ENCODE results near the gene LGALS3. TPM values are rescaled to one million over a fixed set of nuclear protein-coding genes. Genes with fewer than 3 reads are reported as not detected.

Gene LGALS3
- total RNA-seq, 1 donor from 2014 or later: 528 TPM

DNA sequence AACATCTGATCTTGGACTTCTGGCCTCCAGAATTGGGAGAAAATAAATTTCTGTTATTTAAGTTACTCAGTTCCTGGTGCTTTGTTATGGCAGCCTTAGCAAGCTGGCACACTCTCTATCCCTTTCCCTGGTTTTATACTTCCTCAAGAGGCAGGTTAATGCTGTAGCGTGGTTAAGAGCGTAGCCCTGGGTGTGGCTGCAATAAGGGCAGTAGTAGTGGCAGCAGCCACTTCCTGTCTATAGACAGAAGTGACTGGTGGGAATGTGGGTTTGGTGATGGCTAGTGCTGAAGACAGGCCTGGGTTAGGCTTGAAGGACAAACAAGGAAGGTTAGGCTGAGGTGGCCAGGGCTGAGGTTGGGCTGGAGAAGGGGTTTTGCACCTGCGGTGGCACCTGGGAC lies 3.6 kb upstream of the LGALS3 start:
- Histone ChIP-seq H3K27me3 (ENCODE audit: low read depth) (no peaks in the 10 kb centered on the region), H3K9me3 (no peaks in the 10 kb centered on the region), H3K4me1 (peaks cover 63% of the 10 kb centered on the region), H3K27ac (peak overlapping the region; percentile 56), H3K4me3 (no peak overlapping the region), H3K36me3 (no peaks in the 10 kb centered on the region)
- intact Hi-C loops (cut with DNase I): no loop called here
- TF ChIP-seq CTCF (IDR thresholded peaks at IDR 0.05): no peak
- ATAC-seq (peak; percentile 4 to 61), DNase-seq (peak; percentile 83)

DNA sequence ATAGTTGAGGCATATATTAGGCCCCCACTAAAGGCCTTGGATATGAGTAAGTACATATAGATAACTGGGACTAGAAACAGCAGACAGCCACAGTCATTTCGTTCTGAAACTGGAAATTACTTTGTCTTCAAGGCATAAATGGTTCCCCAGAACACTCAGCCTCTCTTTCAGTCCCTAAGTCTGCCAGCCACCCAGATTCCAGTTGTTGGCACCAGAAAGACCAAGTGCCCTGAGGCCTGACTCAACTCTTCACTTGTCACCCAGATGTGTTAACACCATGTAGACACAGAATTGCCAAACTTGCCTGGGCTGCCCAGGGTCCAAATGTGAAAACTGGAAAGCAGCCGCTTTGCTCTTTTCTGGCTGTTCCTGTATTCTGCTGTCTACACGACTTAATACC lies 3.0 kb upstream of the LGALS3 start:
- H3K4me3 ChIP-seq: no peak overlapping the region
- intact Hi-C loops (cut with DNase I): no loop called here
- peak overlapping the region; percentile 56 for H3K27ac ChIP-seq

GRCh38 chr14:55126932-55127459 lies 2.1 kb upstream of the LGALS3 start:
- Histone ChIP-seq H3K27ac (peak overlapping the region; percentile 51), H3K9me3 (no peaks in the 10 kb centered on the region), H3K4me3 (no peak overlapping the region), H3K4me1 (peaks cover 65% of the 10 kb centered on the region), H3K36me3 (peaks cover 10% of the 10 kb centered on the region), H3K27me3 (ENCODE audit: low read depth) (no peaks in the 10 kb centered on the region)
- DNase-seq (no peak), ATAC-seq (no peak)
- no peak for TF ChIP-seq CTCF (IDR thresholded peaks at IDR 0.05)
- intact Hi-C loops (cut with DNase I): no loop called here

More for the DNA sequence above, 3.0 kb upstream of the LGALS3 start:
- Histone ChIP-seq H3K27me3 (ENCODE audit: low read depth) (no peaks in the 10 kb centered on the region), H3K9me3 (no peaks in the 10 kb centered on the region), H3K4me1 (peaks cover 62% of the 10 kb centered on the region), H3K36me3 (peaks cover under 1% of the 10 kb centered on the region)
- ATAC-seq: no peak
- DNase-seq: no peak
- no peak for TF ChIP-seq CTCF (IDR thresholded peaks at IDR 0.05)

DNA sequence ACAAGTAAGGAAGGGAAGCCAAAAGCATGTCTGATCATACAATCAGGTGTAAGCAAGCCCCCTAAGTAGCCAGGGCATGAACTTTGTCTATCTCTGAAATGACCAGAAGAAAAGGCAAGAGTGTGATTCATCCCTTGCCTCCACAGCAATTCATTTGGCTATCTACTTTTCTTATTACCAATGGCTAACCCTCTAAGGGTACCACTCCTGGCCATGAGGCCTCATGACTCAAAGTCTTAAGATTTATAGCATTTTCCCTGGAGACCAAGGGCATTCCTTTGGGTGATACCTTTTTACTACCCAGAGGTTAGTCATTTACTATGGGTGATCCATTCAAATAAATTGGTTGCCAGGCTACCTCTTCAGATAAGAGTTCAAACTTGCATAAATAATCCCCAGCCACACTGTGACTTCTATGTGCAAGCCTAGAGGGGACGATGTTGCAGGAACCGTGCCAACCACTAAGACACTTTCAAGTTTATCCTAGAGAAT lies 1.5 kb upstream of the LGALS3 start:
- Histone ChIP-seq H3K4me1 (peaks cover 65% of the 10 kb centered on the region), H3K9me3 (no peaks in the 10 kb centered on the region), H3K27me3 (ENCODE audit: low read depth) (no peaks in the 10 kb centered on the region), H3K27ac (no peak overlapping the region), H3K36me3 (peaks cover 10% of the 10 kb centered on the region), H3K4me3 (no peak overlapping the region)
- intact Hi-C loops (cut with DNase I): no loop called here
- DNase-seq (no peak), ATAC-seq (no peak)
- TF ChIP-seq CTCF (IDR thresholded peaks at IDR 0.05): no peak

- ATAC-seq (no peak), DNase-seq (no peak)
- TF ChIP-seq CTCF (IDR thresholded peaks at IDR 0.05): no peak
- H3K9me3 ChIP-seq: no peaks in the 10 kb centered on the region
- no peaks in the 10 kb centered on the region for H3K27me3 ChIP-seq (ENCODE audit: low read depth)
- H3K36me3 ChIP-seq: peaks cover 12% of the 10 kb centered on the region
- peak overlapping the region; percentile 98 for H3K27ac ChIP-seq
- peaks cover 65% of the 10 kb centered on the region for H3K4me1 ChIP-seq
- H3K4me3 ChIP-seq: peak overlapping the region; percentile 83
- intact Hi-C loops (cut with DNase I): no loop called here
These were observed 516 bp upstream of the LGALS3 start for GRCh38 chr14:55128386-55129085.

Measured in lower lobe of right lung (tissue), 2 donors.